ENCODE data around the gene NPAS4. TPM values are rescaled to one million over a fixed set of nuclear protein-coding genes. Genes with fewer than 3 reads are reported as not detected.
"Not testable (repeated sequence)": the region's sequence is repeated elsewhere in the genome, so short reads cannot be mapped to it uniquely, and the experiment has no call there.

Gene NPAS4
- total RNA-seq, 1 experiment from 2014 or later, result 0.79 TPM

- TF ChIP-seq STAT6 (CRISPR knock-in tag; conservative IDR thresholded peaks at IDR 0.05; ENCODE audit: low read depth) (no peak), ZNF416 (CRISPR knock-in tag; IDR thresholded peaks at IDR 0.05) (no peak), RORB (CRISPR knock-in tag; IDR thresholded peaks at IDR 0.05) (no peak), ZNF263 (CRISPR knock-in tag; IDR thresholded peaks at IDR 0.05; ENCODE audit: low read depth) (no peak), ELF4 (CRISPR knock-in tag; IDR thresholded peaks at IDR 0.05; ENCODE audit: low read depth) (no peak), TP53 (CRISPR knock-in tag; IDR thresholded peaks at IDR 0.05) (no peak)
- TF ChIP-seq, protein P1, sequence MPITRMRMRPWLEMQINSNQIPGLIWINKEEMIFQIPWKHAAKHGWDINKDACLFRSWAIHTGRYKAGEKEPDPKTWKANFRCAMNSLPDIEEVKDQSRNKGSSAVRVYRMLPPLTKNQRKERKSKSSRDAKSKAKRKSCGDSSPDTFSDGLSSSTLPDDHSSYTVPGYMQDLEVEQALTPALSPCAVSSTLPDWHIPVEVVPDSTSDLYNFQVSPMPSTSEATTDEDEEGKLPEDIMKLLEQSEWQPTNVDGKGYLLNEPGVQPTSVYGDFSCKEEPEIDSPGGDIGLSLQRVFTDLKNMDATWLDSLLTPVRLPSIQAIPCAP (CRISPR knock-in tag; IDR thresholded peaks at IDR 0.05), result no peak
- TF ChIP-seq, protein P2, sequence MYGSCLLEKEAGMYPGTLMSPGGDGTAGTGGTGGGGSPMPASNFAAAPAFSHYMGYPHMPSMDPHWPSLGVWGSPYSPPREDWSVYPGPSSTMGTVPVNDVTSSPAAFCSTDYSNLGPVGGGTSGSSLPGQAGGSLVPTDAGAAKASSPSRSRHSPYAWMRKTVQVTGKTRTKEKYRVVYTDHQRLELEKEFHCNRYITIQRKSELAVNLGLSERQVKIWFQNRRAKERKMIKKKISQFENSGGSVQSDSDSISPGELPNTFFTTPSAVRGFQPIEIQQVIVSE (CRISPR knock-in tag; IDR thresholded peaks at IDR 0.05; ENCODE audit: borderline replicate concordance), result no peak
- TF ChIP-seq, protein P3, sequence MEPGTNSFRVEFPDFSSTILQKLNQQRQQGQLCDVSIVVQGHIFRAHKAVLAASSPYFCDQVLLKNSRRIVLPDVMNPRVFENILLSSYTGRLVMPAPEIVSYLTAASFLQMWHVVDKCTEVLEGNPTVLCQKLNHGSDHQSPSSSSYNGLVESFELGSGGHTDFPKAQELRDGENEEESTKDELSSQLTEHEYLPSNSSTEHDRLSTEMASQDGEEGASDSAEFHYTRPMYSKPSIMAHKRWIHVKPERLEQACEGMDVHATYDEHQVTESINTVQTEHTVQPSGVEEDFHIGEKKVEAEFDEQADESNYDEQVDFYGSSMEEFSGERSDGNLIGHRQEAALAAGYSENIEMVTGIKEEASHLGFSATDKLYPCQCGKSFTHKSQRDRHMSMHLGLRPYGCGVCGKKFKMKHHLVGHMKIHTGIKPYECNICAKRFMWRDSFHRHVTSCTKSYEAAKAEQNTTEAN (CRISPR knock-in tag; IDR thresholded peaks at IDR 0.05), result no peak
Measured at GRCh38 chr11:66462010-66462409, 41.2 kb downstream of the NPAS4 start (continued).

DNA sequence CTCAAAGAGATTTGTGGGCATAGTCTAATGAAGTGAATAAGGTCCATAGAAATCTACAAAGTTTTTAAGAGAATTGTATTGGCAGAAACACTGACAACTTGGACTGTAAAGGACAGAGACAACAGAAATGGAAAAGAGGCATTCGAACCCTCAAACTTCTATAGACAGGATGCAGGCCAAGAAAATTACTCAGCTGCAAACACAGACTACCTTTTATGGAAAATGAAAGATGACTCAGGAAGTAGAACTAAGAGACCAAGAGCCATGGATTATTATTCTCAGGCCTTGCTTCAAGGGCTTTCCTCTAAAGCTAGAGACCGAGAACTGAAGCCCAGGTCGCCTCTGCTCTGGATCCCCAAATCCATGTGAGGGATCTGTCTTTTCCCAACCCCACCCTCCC lies 42.1 kb downstream of the NPAS4 start:
- H3K27me3 Mint-ChIP-seq (ENCODE audit: low read depth), result no peaks in the 10 kb centered on the region; the same call in 1 of the 2 replicates
- H3K9me3 Mint-ChIP-seq, result peaks cover 23% of the 10 kb centered on the region
- ChIA-PET CTCF (interaction anchor here (1.2 kb wide), 1 partner anchor 74 kb away, joined by 3 read pairs; no protein-coding TSS in a partner anchor), POLR2A (no interaction called here)
- H3K36me3 Mint-ChIP-seq, result peaks cover 18% of the 10 kb centered on the region
- ATAC-seq, result no peak
- H3K27ac Mint-ChIP-seq, result no peak overlapping the region
- TF ChIP-seq, protein P4, sequence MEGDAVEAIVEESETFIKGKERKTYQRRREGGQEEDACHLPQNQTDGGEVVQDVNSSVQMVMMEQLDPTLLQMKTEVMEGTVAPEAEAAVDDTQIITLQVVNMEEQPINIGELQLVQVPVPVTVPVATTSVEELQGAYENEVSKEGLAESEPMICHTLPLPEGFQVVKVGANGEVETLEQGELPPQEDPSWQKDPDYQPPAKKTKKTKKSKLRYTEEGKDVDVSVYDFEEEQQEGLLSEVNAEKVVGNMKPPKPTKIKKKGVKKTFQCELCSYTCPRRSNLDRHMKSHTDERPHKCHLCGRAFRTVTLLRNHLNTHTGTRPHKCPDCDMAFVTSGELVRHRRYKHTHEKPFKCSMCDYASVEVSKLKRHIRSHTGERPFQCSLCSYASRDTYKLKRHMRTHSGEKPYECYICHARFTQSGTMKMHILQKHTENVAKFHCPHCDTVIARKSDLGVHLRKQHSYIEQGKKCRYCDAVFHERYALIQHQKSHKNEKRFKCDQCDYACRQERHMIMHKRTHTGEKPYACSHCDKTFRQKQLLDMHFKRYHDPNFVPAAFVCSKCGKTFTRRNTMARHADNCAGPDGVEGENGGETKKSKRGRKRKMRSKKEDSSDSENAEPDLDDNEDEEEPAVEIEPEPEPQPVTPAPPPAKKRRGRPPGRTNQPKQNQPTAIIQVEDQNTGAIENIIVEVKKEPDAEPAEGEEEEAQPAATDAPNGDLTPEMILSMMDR (IDR thresholded peaks at IDR 0.05), result no peak
- TF ChIP-seq, protein P5, sequence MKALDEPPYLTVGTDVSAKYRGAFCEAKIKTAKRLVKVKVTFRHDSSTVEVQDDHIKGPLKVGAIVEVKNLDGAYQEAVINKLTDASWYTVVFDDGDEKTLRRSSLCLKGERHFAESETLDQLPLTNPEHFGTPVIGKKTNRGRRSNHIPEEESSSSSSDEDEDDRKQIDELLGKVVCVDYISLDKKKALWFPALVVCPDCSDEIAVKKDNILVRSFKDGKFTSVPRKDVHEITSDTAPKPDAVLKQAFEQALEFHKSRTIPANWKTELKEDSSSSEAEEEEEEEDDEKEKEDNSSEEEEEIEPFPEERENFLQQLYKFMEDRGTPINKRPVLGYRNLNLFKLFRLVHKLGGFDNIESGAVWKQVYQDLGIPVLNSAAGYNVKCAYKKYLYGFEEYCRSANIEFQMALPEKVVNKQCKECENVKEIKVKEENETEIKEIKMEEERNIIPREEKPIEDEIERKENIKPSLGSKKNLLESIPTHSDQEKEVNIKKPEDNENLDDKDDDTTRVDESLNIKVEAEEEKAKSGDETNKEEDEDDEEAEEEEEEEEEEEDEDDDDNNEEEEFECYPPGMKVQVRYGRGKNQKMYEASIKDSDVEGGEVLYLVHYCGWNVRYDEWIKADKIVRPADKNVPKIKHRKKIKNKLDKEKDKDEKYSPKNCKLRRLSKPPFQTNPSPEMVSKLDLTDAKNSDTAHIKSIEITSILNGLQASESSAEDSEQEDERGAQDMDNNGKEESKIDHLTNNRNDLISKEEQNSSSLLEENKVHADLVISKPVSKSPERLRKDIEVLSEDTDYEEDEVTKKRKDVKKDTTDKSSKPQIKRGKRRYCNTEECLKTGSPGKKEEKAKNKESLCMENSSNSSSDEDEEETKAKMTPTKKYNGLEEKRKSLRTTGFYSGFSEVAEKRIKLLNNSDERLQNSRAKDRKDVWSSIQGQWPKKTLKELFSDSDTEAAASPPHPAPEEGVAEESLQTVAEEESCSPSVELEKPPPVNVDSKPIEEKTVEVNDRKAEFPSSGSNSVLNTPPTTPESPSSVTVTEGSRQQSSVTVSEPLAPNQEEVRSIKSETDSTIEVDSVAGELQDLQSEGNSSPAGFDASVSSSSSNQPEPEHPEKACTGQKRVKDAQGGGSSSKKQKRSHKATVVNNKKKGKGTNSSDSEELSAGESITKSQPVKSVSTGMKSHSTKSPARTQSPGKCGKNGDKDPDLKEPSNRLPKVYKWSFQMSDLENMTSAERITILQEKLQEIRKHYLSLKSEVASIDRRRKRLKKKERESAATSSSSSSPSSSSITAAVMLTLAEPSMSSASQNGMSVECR (CRISPR knock-in tag; IDR thresholded peaks at IDR 0.05; ENCODE audit: borderline replicate concordance), result no peak
- TF ChIP-seq MXD4 (CRISPR knock-in tag; IDR thresholded peaks at IDR 0.05; ENCODE audit: borderline replicate concordance) (no peak), NR2C2 (CRISPR knock-in tag; IDR thresholded peaks at IDR 0.05) (no peak), E2F1 (CRISPR knock-in tag; IDR thresholded peaks at IDR 0.05) (no peak), ATF3 (CRISPR knock-in tag; conservative IDR thresholded peaks at IDR 0.05) (no peak), MYBL2 (CRISPR knock-in tag; IDR thresholded peaks at IDR 0.05) (no peak), SP1 (CRISPR knock-in tag; conservative IDR thresholded peaks at IDR 0.05) (no peak), JAZF1 (CRISPR knock-in tag; IDR thresholded peaks at IDR 0.05) (no peak)
- H3K4me1 Mint-ChIP-seq, result peaks cover 23% of the 10 kb centered on the region
- no peak overlapping the region for H3K4me3 Mint-ChIP-seq
- no peak for DNase-seq (ENCODE audit: low spot score)

DNA sequence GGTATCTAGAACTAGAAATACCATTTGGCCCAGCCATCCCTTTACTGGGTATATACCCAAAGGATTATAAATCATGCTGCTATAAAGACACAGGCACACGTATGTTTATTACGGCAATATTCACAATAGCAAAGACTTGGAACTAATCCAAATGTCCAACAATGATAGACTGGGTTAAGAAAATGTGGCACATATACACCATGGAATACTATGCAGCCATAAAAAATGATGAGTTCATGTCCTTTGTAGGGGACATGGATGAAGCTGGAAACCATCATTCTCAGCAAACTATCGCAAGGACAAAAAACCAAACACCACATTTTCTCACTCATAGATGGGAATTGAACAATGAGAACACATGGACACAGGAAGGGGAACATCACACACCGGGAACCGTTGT lies 43.3 kb downstream of the NPAS4 start:
- H3K4me3 Mint-ChIP-seq; H3K27ac Mint-ChIP-seq; H3K27me3 Mint-ChIP-seq (ENCODE audit: low read depth); DNase-seq (ENCODE audit: low spot score); ATAC-seq; POLR2A ChIA-PET: not testable (repeated sequence)
- CTCF ChIA-PET, result interaction anchor here (0.6 to 3.5 kb wide), 3 partner anchors 25 to 75 kb away, joined by 3 to 52 read pairs (median 3); partner anchors contain the start of gene MRPL11
- Mint-ChIP-seq H3K4me1 (peaks cover 32% of the 10 kb centered on the region), H3K36me3 (peaks cover 18% of the 10 kb centered on the region), H3K9me3 (peaks cover 23% of the 10 kb centered on the region)
